ENCODE data around the gene ZNF865.
A peak's percentile ranks its signal among the peaks of the same experiment; 100 is the strongest.
"Not testable (repeated sequence)": the region's sequence is repeated elsewhere in the genome, so short reads cannot be mapped to it uniquely, and the experiment has no call there.

ZNF865 gene

DNA sequence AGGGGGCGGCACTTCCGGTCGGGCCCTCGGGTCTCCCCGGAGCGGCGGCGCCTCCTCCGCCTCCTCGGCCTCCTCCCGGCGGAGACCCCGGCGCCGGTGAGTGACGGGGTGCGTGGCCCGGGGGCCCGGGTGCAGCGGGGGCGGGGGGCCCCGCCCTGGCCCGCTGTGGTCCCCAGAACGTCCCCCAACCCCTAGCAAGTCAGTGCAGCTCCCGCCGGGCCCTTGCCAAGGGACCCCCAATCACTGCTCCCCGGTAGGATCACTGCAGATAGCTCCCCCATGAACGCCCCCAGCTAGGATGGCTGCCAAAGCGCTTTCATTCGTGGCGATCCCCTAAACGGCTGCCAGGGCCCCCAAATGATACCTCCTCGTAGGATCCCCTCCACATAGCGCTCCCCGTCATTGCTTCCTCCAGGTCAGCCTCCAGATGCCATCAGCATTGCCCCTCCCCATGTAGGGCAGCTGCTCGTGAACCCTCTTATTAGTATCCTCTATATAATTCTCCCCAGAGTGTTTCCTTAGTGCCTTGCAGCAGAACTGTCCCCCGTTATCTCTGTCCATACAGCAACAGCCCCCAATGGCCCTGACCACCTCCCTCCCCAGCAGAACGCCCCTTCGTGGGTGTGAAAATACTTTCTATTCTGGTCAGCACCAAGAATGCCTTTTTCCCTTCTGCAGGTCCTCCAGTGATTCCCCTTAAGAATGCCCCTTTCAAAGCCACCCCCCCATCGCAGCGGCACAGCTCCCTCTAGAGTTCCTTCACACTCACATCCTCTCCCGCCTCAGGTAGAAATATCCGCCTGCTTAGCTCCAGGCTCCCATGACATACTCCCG lies at the start of gene ZNF865:
ZNF865 (plus strand) TSS at position 11 of the 834 bp plus-strand sequence. CDS start 7,972 bp downstream, outside the sequence.
- TF ChIP-seq JUND (IDR thresholded peaks at IDR 0.05; ENCODE audit: low read depth) = no peak
- in situ Hi-C loops (cut with HindIII; ENCODE audit: low pct_unique_long_range_greater_than_20kb, low sequenced_read_pairs) = no loop called here
- peak; percentile 58 to 84 for DNase-seq (ENCODE audit: low read depth in 1 of 2, low spot score in 1 of 2)

DNA sequence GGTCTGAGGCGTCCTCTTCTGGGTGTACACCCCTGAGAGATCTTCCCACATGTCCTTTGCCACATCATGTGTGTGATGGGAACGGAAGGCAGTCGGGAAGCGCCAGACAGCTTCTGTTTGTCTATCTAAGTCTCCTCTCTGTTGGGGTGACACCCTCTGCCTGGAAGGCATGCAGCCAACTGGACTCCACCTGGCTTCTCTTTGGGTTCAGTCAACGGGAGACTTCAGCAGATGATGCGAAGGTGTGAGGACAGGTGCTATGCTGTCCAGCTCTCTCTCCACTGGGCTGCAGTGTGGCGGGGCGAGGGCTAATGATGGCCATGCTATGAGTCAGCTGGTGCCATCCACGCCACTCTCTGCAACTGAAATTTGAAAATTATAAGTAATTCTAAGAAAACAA lies 45.8 kb upstream of the ZNF865 start:
- no peak for DNase-seq (ENCODE audit: low read depth in 1 of 2, low spot score in 1 of 2)
- TF ChIP-seq JUND (IDR thresholded peaks at IDR 0.05; ENCODE audit: low read depth) = no peak
- in situ Hi-C loops (cut with HindIII; ENCODE audit: low pct_unique_long_range_greater_than_20kb, low sequenced_read_pairs) = no loop called here

DNA sequence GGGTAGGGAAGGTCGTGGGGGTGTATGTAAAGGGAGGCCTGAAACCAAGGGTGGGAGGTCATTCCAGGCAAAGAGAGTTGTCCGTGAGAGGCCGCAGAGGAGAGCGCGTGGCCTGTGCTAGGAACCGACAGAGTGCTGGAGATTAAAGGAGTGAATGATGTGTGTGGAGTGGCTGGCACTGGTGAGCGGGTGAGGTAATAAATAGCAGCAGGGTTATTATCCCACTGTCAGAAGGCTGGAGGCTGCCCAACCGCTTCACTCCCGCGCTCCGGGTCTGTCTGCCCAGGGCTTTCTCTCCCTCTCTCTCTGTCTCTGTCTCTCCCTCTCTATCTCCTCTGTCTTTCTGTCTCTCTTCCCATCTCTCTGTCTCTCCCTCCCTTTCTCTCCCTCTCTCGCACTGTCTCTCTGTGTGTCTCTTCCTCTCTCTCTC lies 42.2 kb upstream of the ZNF865 start:
- no peak for TF ChIP-seq JUND (IDR thresholded peaks at IDR 0.05; ENCODE audit: low read depth)
- in situ Hi-C loops (cut with HindIII; ENCODE audit: low pct_unique_long_range_greater_than_20kb, low sequenced_read_pairs) = no loop called here
- DNase-seq (ENCODE audit: low read depth in 1 of 2, low spot score in 1 of 2) = no peak

GRCh38 chr19:55566823-55567222 lies 38.6 kb upstream of the ZNF865 start:
- in situ Hi-C loops (cut with HindIII; ENCODE audit: low pct_unique_long_range_greater_than_20kb, low sequenced_read_pairs) = no loop called here
- DNase-seq (ENCODE audit: low read depth in 1 of 2, low spot score in 1 of 2) = no peak
- TF ChIP-seq JUND (IDR thresholded peaks at IDR 0.05; ENCODE audit: low read depth) = no peak

- in situ Hi-C loops (cut with HindIII; ENCODE audit: low pct_unique_long_range_greater_than_20kb, low sequenced_read_pairs) = no loop called here
- no peak for TF ChIP-seq JUND (IDR thresholded peaks at IDR 0.05; ENCODE audit: low read depth)
- no peak for DNase-seq (ENCODE audit: low read depth in 1 of 2, low spot score in 1 of 2)
Observed at GRCh38 chr19:55567708-55568328, 37.6 kb upstream of the ZNF865 start.

GRCh38 chr19:55569477-55569876 lies 36.0 kb upstream of the ZNF865 start:
- DNase-seq (ENCODE audit: low read depth in 1 of 2, low spot score in 1 of 2); in situ Hi-C loops (cut with HindIII; ENCODE audit: low pct_unique_long_range_greater_than_20kb, low sequenced_read_pairs): not testable (repeated sequence)

DNA sequence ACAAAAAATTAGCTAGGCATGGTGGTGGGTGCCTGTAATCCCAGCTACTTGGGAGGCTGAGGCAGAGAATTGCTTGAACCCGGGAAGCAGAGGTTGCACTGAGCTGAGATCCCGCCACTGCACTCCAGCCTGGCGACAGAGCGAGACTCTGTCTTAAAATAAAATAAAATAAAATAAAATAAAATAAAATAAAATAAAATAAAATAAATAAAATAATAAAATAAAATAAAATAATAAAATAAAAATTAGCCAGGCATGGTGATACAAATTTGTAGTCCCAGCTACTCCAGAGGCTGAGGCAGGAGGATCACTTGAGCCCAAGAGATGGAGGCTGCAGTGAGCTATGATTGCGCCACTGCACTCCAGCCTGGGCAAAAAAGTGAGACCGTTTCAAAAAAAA lies 31.5 kb upstream of the ZNF865 start:
- DNase-seq (ENCODE audit: low read depth in 1 of 2, low spot score in 1 of 2); in situ Hi-C loops (cut with HindIII; ENCODE audit: low pct_unique_long_range_greater_than_20kb, low sequenced_read_pairs): not testable (repeated sequence)

GRCh38 chr19:55576746-55577145 lies 28.7 kb upstream of the ZNF865 start:
- no peak for TF ChIP-seq JUND (IDR thresholded peaks at IDR 0.05; ENCODE audit: low read depth)
- in situ Hi-C loops (cut with HindIII; ENCODE audit: low pct_unique_long_range_greater_than_20kb, low sequenced_read_pairs) = no loop called here
- no peak for DNase-seq (ENCODE audit: low read depth in 1 of 2, low spot score in 1 of 2)

DNA sequence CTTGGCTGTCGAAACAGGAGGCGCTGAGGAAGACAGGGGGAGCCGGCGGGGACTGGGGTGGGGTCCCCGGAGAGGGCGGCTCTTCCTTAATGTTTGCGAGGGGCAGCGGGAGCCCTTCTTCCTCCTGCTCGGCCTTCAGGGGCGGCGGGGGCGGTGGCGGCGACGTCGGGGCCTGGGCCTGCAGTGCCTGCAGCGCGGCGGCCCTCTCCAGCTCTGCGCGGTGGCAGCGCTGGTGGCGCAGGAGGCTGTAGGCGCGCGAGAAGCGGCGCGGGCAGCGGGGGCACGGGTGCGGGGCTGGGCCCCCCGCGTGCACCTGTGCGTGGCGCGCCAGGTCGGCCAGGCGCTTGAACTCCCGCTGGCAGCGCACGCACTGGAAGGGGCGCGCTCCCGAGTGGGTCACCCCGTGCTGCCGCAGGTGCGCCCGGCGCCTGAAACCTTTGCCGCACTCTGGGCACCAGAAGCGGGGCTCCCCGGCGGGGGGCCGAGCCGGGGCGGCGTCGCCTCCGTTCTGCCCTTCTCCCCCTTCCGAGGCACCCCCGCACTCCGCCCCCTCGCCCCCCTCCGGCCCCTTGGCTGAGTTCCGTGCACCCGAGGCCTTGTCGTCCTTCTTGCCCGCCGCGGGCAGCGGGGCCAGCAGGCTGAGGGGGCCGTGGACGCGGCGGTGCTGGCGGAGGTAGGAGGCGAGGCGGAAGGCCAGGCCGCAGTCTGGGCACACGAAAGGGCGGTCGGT lies 27.3 kb upstream of the ZNF865 start:
- in situ Hi-C loops (cut with HindIII; ENCODE audit: low pct_unique_long_range_greater_than_20kb, low sequenced_read_pairs) = no loop called here

GRCh38 chr19:55578761-55579747 lies 26.4 kb upstream of the ZNF865 start:
- TF ChIP-seq JUND (IDR thresholded peaks at IDR 0.05; ENCODE audit: low read depth) = no peak
- in situ Hi-C loops (cut with HindIII; ENCODE audit: low pct_unique_long_range_greater_than_20kb, low sequenced_read_pairs) = no loop called here
- DNase-seq (ENCODE audit: low read depth in 1 of 2, low spot score in 1 of 2) = no peak

More for the DNA sequence above, 27.3 kb upstream of the ZNF865 start:
- no peak for TF ChIP-seq JUND (IDR thresholded peaks at IDR 0.05; ENCODE audit: low read depth)
- no peak for DNase-seq (ENCODE audit: low read depth in 1 of 2, low spot score in 1 of 2)

DNA sequence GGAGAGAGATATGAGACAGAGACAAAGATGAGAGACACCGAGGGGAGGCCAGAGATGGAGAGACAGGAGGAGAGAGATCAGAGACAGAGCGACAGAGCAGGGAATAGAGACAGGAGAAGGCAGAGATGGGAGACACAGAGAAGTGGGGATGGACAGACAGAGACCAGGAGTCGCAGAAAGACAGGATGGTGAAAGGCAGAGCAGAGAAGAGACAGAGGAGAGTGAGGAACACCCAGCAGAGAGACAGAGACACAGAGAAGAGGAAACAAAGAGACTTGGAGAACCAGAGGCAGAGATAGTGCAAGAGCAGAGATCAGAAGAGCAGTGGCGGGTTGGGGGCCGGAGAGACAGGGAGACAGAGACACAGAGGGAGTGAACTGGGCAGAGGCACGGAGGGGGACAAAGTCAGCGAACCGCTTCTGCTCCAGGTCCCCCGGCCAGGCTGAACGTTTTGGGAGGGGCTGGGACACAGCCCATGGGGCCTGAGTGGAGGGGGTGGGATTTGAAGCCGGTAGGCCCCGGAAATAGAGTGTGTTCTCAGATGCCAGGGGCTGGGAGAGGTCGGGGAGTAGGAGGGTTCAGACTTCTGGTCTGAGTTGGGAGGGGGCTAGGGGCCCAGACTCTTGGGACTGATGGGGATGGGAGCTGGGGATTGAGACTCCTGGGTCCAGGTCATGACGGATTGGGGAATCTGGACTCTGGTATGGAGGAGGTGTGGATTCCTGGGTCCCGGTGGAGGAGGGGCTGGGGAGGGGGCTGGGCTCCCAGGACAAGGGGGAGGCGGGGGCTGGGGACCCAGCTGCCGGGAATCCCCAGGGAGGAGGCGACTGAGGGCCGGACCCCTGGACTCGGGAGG lies 25.5 kb upstream of the ZNF865 start:
- no peak for TF ChIP-seq JUND (IDR thresholded peaks at IDR 0.05; ENCODE audit: low read depth)
- in situ Hi-C loops (cut with HindIII; ENCODE audit: low pct_unique_long_range_greater_than_20kb, low sequenced_read_pairs) = no loop called here
- no peak for DNase-seq (ENCODE audit: low read depth in 1 of 2, low spot score in 1 of 2)
